Measurements from ENCODE around the gene CAPZB.

The CAPZB gene

GRCh38 chr1:19467199-19468187, 17.8 kb downstream of the CAPZB start:
- no peak for DNase-seq

- DNase-seq, result no peak
Measured at GRCh38 chr1:19466112-19466561, 19.2 kb downstream of the CAPZB start.

GRCh38 chr1:19465650-19466049, 19.7 kb downstream of the CAPZB start:
- DNase-seq, result no peak

- DNase-seq, result no peak
Measured at GRCh38 chr1:19465123-19465522, 20.2 kb downstream of the CAPZB start.

- DNase-seq, result no peak
Measured at GRCh38 chr1:19464696-19465095, 20.6 kb downstream of the CAPZB start.

- no peak for DNase-seq
Measured at GRCh38 chr1:19463504-19463803, 21.9 kb downstream of the CAPZB start.

- DNase-seq, result peak; percentile 72
Measured at GRCh38 chr1:19462781-19463503, 22.4 kb downstream of the CAPZB start.

GRCh38 chr1:19461220-19461554, 24.2 kb downstream of the CAPZB start:
- no peak for DNase-seq

- no peak for DNase-seq
Measured at GRCh38 chr1:19460535-19461219, 24.7 kb downstream of the CAPZB start.

GRCh38 chr1:19458815-19459417, 26.4 kb downstream of the CAPZB start:
- DNase-seq, result no peak

GRCh38 chr1:19457607-19458006, 27.7 kb downstream of the CAPZB start:
- DNase-seq, result no peak

- DNase-seq, result no peak
Measured at GRCh38 chr1:19456968-19457441, 28.3 kb downstream of the CAPZB start.

- no peak for DNase-seq
Measured at GRCh38 chr1:19455353-19455752, 30.0 kb downstream of the CAPZB start.

- DNase-seq, result no peak
Measured at GRCh38 chr1:19454265-19455146, 30.8 kb downstream of the CAPZB start.

GRCh38 chr1:19453741-19454201, 31.6 kb downstream of the CAPZB start:
- DNase-seq, result no peak

GRCh38 chr1:19452221-19452663, 33.1 kb downstream of the CAPZB start:
- no peak for DNase-seq

GRCh38 chr1:19450811-19451515, 34.4 kb downstream of the CAPZB start:
- DNase-seq, result no peak

- DNase-seq, result no peak
Measured at GRCh38 chr1:19449454-19450228, 35.7 kb downstream of the CAPZB start.

GRCh38 chr1:19448491-19449439, 36.6 kb downstream of the CAPZB start:
- DNase-seq, result peak; percentile 64

Measured in activated CD4-positive, alpha-beta T cell treated with anti-CD3 and anti-CD28 coated beads, Interleukin-10, Interleukin-2, amounts not matched to agents 100 ng/mL and 50 ng/mL, durations not matched to agents 16 hours and 8 hours (primary cell).